IMR-90 (cell line): ENCODE data around the gene FBXW11. TPM values are rescaled to one million over a fixed set of nuclear protein-coding genes. Genes with fewer than 3 reads are reported as not detected.

Experiments
- ELK1 ChIP-seq: fragments of 150-350 bp; IDR thresholded peaks from 2 replicates; pipeline ENCODE4 v1.6.1; 2016; ENCODE audit warnings: low read depth, mild to moderate bottlenecking, low read length, moderate library complexity, borderline replicate concordance
- polyA plus RNA-seq, 3 experiments: library from polyadenylated mRNA; depleted of rRNA; stranded (reverse); fragments of >200 nt; gene quantifications; 2 replicates each; pipeline ENCODE4 v1.2.3, GENCODE V29; 2012; ENCODE audit warnings: low replicate concordance in 1 of 3
- total RNA-seq: library from RNA; depleted of rRNA; stranded (reverse); fragments of >200 nt; gene quantifications from 2 replicates; pipeline ENCODE4 v1.2.3, GENCODE V29; 2012

Gene FBXW11
- total and polyA plus RNA-seq, 2 of the 4 experiments (the other 2 are of a cell fraction) = 34.3 to 97.1 TPM

GRCh38 chr5:172007175-172008110, 1.0 kb upstream of the FBXW11 start (continued):
- TF ChIP-seq ELK1 = no peak
